ENCODE data around the gene RPL13. TPM values are rescaled to one million over a fixed set of nuclear protein-coding genes. Genes with fewer than 3 reads are reported as not detected.
A peak's percentile ranks its signal among the peaks of the same experiment; 100 is the strongest.

RPL13 gene
- total and polyA plus RNA-seq, 3 experiments from 2014 or later = 2,710 to 5,211 (median 2,878) TPM

- Histone ChIP-seq H3K36me3 (ENCODE audit: insufficient read depth, low read length) (no peaks in the 10 kb centered on the region), H3K27me3 (ENCODE audit: insufficient read depth, low read length, poor library complexity, severe bottlenecking) (no peaks in the 10 kb centered on the region), H3K27ac (ENCODE audit: low read depth, low read length) (no peak overlapping the region), H3K4me3 (ENCODE audit: low read length) (no peak overlapping the region), H3K4me1 (ENCODE audit: insufficient read depth, low read length) (peaks cover 11% of the 10 kb centered on the region), H3K9me3 (ENCODE audit: low read length) (no peaks in the 10 kb centered on the region)
- H3K4me1 Mint-ChIP-seq = peaks cover 18 to 32% (median 18%) of the 10 kb centered on the region in 3 donors
- H3K27me3 Mint-ChIP-seq = peaks cover 0 to 3% of the 10 kb centered on the region in 2 donors
- H3K36me3 Mint-ChIP-seq = no peaks in the 10 kb centered on the region
- H3K9me3 Mint-ChIP-seq = no peaks in the 10 kb centered on the region
- ChIA-PET CTCF (interaction anchor here (0.7 to 1.1 kb wide), 2 partner anchors 13 to 98 kb away, joined by 3 to 4 read pairs; no protein-coding TSS in a partner anchor), POLR2A (interaction anchor here (0.5 kb wide), 1 partner anchor 25 kb away, joined by 10 read pairs; no protein-coding TSS in a partner anchor)
- peak; percentile 26 to 72 (median 32) for DNase-seq
- H3K4me3 Mint-ChIP-seq = peak overlapping the region; percentile 14 to 78 (median 55)
- peak overlapping the region in 5 of 8 donors; percentile 8 to 65 (median 37) for H3K27ac Mint-ChIP-seq
Observed at GRCh38 chr16:89602273-89602951, 41.9 kb downstream of the RPL13 start.

- H3K9me3 ChIP-seq (ENCODE audit: low read length) = no peaks in the 10 kb centered on the region
- H3K4me1 Mint-ChIP-seq = peaks cover 18 to 32% (median 18%) of the 10 kb centered on the region in 3 donors
- no peak overlapping the region for H3K4me3 ChIP-seq (ENCODE audit: low read length)
- H3K27me3 Mint-ChIP-seq = peaks cover 0 to 3% of the 10 kb centered on the region in 2 donors
- H3K36me3 ChIP-seq (ENCODE audit: insufficient read depth, low read length) = no peaks in the 10 kb centered on the region
- CTCF ChIA-PET = interaction anchor here (0.7 to 1.1 kb wide), 2 partner anchors 13 to 97 kb away, joined by 3 to 4 read pairs; no protein-coding TSS in a partner anchor
- peaks cover 11% of the 10 kb centered on the region for H3K4me1 ChIP-seq (ENCODE audit: insufficient read depth, low read length)
- H3K27me3 ChIP-seq (ENCODE audit: insufficient read depth, low read length, poor library complexity, severe bottlenecking) = no peaks in the 10 kb centered on the region
- H3K36me3 Mint-ChIP-seq = no peaks in the 10 kb centered on the region
- no peak overlapping the region for H3K27ac ChIP-seq (ENCODE audit: low read depth, low read length)
- H3K27ac Mint-ChIP-seq = peak overlapping the region in 6 of 8 donors; percentile 21 to 77 (median 58)
- no peak for DNase-seq
- POLR2A ChIA-PET = no interaction called here
- H3K4me3 Mint-ChIP-seq = peak overlapping the region; percentile 14 to 78 (median 55)
- no peaks in the 10 kb centered on the region for H3K9me3 Mint-ChIP-seq
Observed at GRCh38 chr16:89602952-89603590, 42.6 kb downstream of the RPL13 start.

GRCh38 chr16:89604764-89605163, 44.3 kb downstream of the RPL13 start:
- Mint-ChIP-seq H3K36me3 (no peaks in the 10 kb centered on the region), H3K9me3 (no peaks in the 10 kb centered on the region), H3K4me3 (no peak overlapping the region), H3K27ac (no peak overlapping the region), H3K4me1 (peaks cover 14 to 25% (median 15%) of the 10 kb centered on the region in 3 donors), H3K27me3 (peaks cover 0 to 3% of the 10 kb centered on the region in 2 donors)
- H3K9me3 ChIP-seq (ENCODE audit: low read length) = no peaks in the 10 kb centered on the region
- peaks cover 11% of the 10 kb centered on the region for H3K4me1 ChIP-seq (ENCODE audit: insufficient read depth, low read length)
- H3K36me3 ChIP-seq (ENCODE audit: insufficient read depth, low read length) = no peaks in the 10 kb centered on the region
- H3K4me3 ChIP-seq (ENCODE audit: low read length) = no peak overlapping the region
- DNase-seq = no peak
- H3K27me3 ChIP-seq (ENCODE audit: insufficient read depth, low read length, poor library complexity, severe bottlenecking) = no peaks in the 10 kb centered on the region
- ChIA-PET POLR2A (no interaction called here), CTCF (no interaction called here)
- no peak overlapping the region for H3K27ac ChIP-seq (ENCODE audit: low read depth, low read length)

GRCh38 chr16:89605186-89605970, 44.9 kb downstream of the RPL13 start:
- Histone ChIP-seq H3K27me3 (ENCODE audit: insufficient read depth, low read length, poor library complexity, severe bottlenecking) (no peaks in the 10 kb centered on the region), H3K36me3 (ENCODE audit: insufficient read depth, low read length) (no peaks in the 10 kb centered on the region), H3K9me3 (ENCODE audit: low read length) (no peaks in the 10 kb centered on the region), H3K4me3 (ENCODE audit: low read length) (no peak overlapping the region), H3K27ac (ENCODE audit: low read depth, low read length) (no peak overlapping the region), H3K4me1 (ENCODE audit: insufficient read depth, low read length) (peaks cover 11% of the 10 kb centered on the region)
- CTCF ChIA-PET = no interaction called here
- peaks cover 13 to 19% (median 14%) of the 10 kb centered on the region in 3 donors for H3K4me1 Mint-ChIP-seq
- POLR2A ChIA-PET = no interaction called here
- no peak overlapping the region for H3K4me3 Mint-ChIP-seq
- no peaks in the 10 kb centered on the region for H3K36me3 Mint-ChIP-seq
- no peak overlapping the region for H3K27ac Mint-ChIP-seq
- no peak for DNase-seq
- H3K27me3 Mint-ChIP-seq = peaks cover 0 to 3% of the 10 kb centered on the region in 2 donors
- no peaks in the 10 kb centered on the region for H3K9me3 Mint-ChIP-seq

DNA sequence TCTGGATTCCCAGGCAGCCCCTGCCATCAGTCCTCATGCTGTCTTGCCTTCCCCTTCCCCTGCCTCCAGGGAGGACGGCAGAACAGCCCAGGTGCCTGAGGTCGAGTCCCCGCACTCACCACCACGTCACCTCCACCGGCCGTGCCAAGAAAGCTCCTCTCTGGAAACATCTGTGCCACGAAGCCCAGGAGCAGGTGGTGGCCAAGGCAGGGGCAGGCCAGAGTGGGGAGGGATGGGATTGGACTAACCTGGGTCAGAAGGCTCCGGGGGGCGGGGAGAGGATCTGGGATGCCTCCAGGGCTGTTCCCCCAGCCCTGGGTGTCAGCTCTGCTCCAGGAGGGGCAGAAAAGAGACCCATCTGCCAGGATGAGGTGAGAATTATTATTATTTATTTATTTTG, 45.5 kb downstream of the RPL13 start:
- H3K36me3 Mint-ChIP-seq = no peaks in the 10 kb centered on the region
- H3K4me1 Mint-ChIP-seq = peaks cover 12 to 14% (median 13%) of the 10 kb centered on the region in 3 donors
- H3K27me3 Mint-ChIP-seq = peaks cover 0 to 3% of the 10 kb centered on the region in 2 donors

DNA sequence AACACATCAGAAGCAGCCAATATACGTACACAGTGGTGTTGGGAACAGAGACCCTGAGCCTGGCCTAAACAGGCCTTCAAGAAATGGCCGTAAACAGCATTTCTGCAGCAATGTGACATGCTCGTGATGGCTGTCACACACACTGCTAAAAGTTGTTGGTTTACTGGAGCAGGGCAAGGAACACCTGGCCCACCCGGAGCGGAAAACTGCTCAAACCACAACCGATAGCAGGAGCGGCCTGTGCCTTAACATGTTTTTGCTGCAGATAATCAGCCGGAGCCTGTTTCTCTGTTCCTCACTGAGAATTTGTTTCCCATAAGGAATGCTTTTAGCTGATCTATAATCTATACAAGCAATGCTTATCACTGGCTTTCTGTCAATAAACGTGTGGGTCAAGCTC, 47.0 kb downstream of the RPL13 start:
- Histone ChIP-seq H3K36me3 (ENCODE audit: insufficient read depth, low read length) (no peaks in the 10 kb centered on the region), H3K27me3 (ENCODE audit: insufficient read depth, low read length, poor library complexity, severe bottlenecking) (no peaks in the 10 kb centered on the region), H3K27ac (ENCODE audit: low read depth, low read length) (no peak overlapping the region), H3K4me1 (ENCODE audit: insufficient read depth, low read length) (peaks cover 7% of the 10 kb centered on the region), H3K9me3 (ENCODE audit: low read length) (no peaks in the 10 kb centered on the region), H3K4me3 (ENCODE audit: low read length) (no peak overlapping the region)
- H3K27me3 Mint-ChIP-seq = peaks cover 3% of the 10 kb centered on the region in 2 donors
- peaks cover 7 to 8% (median 8%) of the 10 kb centered on the region in 3 donors for H3K4me1 Mint-ChIP-seq
- POLR2A ChIA-PET = no interaction called here
- H3K36me3 Mint-ChIP-seq = no peaks in the 10 kb centered on the region
- H3K27ac Mint-ChIP-seq = no peak overlapping the region
- CTCF ChIA-PET = no interaction called here
- no peaks in the 10 kb centered on the region for H3K9me3 Mint-ChIP-seq
- no peak overlapping the region for H3K4me3 Mint-ChIP-seq
- DNase-seq = no peak

More for the DNA sequence above, 45.5 kb downstream of the RPL13 start:
- Mint-ChIP-seq H3K9me3 (no peaks in the 10 kb centered on the region), H3K27ac (no peak overlapping the region), H3K4me3 (no peak overlapping the region)
- no peak for DNase-seq
- H3K27me3 ChIP-seq (ENCODE audit: insufficient read depth, low read length, poor library complexity, severe bottlenecking) = no peaks in the 10 kb centered on the region
- CTCF ChIA-PET = no interaction called here
- no peaks in the 10 kb centered on the region for H3K9me3 ChIP-seq (ENCODE audit: low read length)
- no peaks in the 10 kb centered on the region for H3K36me3 ChIP-seq (ENCODE audit: insufficient read depth, low read length)
- no peak overlapping the region for H3K27ac ChIP-seq (ENCODE audit: low read depth, low read length)
- POLR2A ChIA-PET = no interaction called here
- peaks cover 11% of the 10 kb centered on the region for H3K4me1 ChIP-seq (ENCODE audit: insufficient read depth, low read length)
- H3K4me3 ChIP-seq (ENCODE audit: low read length) = no peak overlapping the region

GRCh38 chr16:89607937-89608740, 47.7 kb downstream of the RPL13 start:
- CTCF ChIA-PET = no interaction called here
- Histone ChIP-seq H3K4me3 (ENCODE audit: low read length) (no peak overlapping the region), H3K27ac (ENCODE audit: low read depth, low read length) (no peak overlapping the region), H3K4me1 (ENCODE audit: insufficient read depth, low read length) (no peaks in the 10 kb centered on the region), H3K27me3 (ENCODE audit: insufficient read depth, low read length, poor library complexity, severe bottlenecking) (no peaks in the 10 kb centered on the region), H3K36me3 (ENCODE audit: insufficient read depth, low read length) (no peaks in the 10 kb centered on the region), H3K9me3 (ENCODE audit: low read length) (no peaks in the 10 kb centered on the region)
- Mint-ChIP-seq H3K9me3 (no peaks in the 10 kb centered on the region), H3K27ac (peak overlapping the region in 1 of 8 donors; percentile 65), H3K4me3 (no peak overlapping the region), H3K36me3 (no peaks in the 10 kb centered on the region), H3K27me3 (peaks cover 3% of the 10 kb centered on the region in 2 donors), H3K4me1 (peaks cover under 1 to 2% (median 1%) of the 10 kb centered on the region in 3 donors)
- DNase-seq = no peak
- POLR2A ChIA-PET = no interaction called here

Measured in CD8-positive, alpha-beta memory T cell (primary cell).